Trophoblast cell (in vitro differentiated cells and primary cell): ENCODE results near the gene CUL7.

Experiments used
- DNase-seq, 2 donors: peaks; one replicate each; pipeline ENCODE4 v3.0.0-alpha.2; 2016
- H2AFZ ChIP-seq: 2 replicates; pipeline ENCODE4 v1.6.1; 2013; ENCODE audit warnings: low read length, moderate library complexity, mild to moderate bottlenecking; ENCODE audit not compliant: insufficient read depth, poor library complexity
- H2AK5ac ChIP-seq: 2 replicates; pipeline ENCODE4 v1.6.1; 2013; ENCODE audit warnings: mild to moderate bottlenecking, low read length
- H2BK120ac ChIP-seq: 2 replicates; pipeline ENCODE4 v1.6.1; 2013; ENCODE audit warnings: low read length, mild to moderate bottlenecking, moderate library complexity; ENCODE audit not compliant: insufficient read depth, poor library complexity
- H2BK12ac ChIP-seq: 2 replicates; pipeline ENCODE4 v1.6.1; 2013; ENCODE audit warnings: mild to moderate bottlenecking, low read length, moderate library complexity
- H2BK5ac ChIP-seq: 2 replicates; pipeline ENCODE4 v1.6.1; 2013; ENCODE audit warnings: low read length, low read depth, moderate library complexity, mild to moderate bottlenecking; ENCODE audit not compliant: poor library complexity
- H3K14ac ChIP-seq: 2 replicates; pipeline ENCODE4 v1.6.1; 2013; ENCODE audit warnings: mild to moderate bottlenecking, low read length
- H3K18ac ChIP-seq: 2 replicates; pipeline ENCODE4 v1.6.1; 2013; ENCODE audit warnings: mild to moderate bottlenecking, low read length
- H3K23ac ChIP-seq: 2 replicates; pipeline ENCODE4 v1.6.1; 2013; ENCODE audit warnings: low read length
- H3K27ac ChIP-seq: 2 replicates; pipeline ENCODE4 v1.5.1; 2013; ENCODE audit warnings: low read depth, mild to moderate bottlenecking, inconsistent platforms, low read length, moderate library complexity
- H3K27me3 ChIP-seq: 2 replicates; pipeline ENCODE4 v1.6.1; 2013; ENCODE audit warnings: inconsistent platforms, mild to moderate bottlenecking, low read length, moderate library complexity; ENCODE audit not compliant: insufficient read depth
- H3K36me3 ChIP-seq, 2 experiments: 1 replicate in 1 of 2; 2 replicates in 1 of 2; pipeline ENCODE4 v1.6.1; 2013; ENCODE audit warnings: low read length in 2 of 2, mild to moderate bottlenecking in 2 of 2, moderate library complexity in 1 of 2; ENCODE audit not compliant: insufficient read depth in 2 of 2, control insufficient read depth in 1 of 2
- H3K4ac ChIP-seq: 2 replicates; pipeline ENCODE4 v1.6.1; 2013; ENCODE audit warnings: low read depth, mild to moderate bottlenecking, low read length, moderate library complexity
- H3K4me1 ChIP-seq, 2 experiments: 1 replicate in 1 of 2; 2 replicates in 1 of 2; pipeline ENCODE4 v1.6.1; 2013; ENCODE audit warnings: low read length in 2 of 2, mild to moderate bottlenecking in 2 of 2, moderate library complexity in 1 of 2; ENCODE audit not compliant: insufficient read depth in 2 of 2, control insufficient read depth in 1 of 2
- H3K4me2 ChIP-seq: 2 replicates; pipeline ENCODE4 v1.6.1; 2013; ENCODE audit warnings: inconsistent platforms, mild to moderate bottlenecking, low read length, moderate library complexity
- H3K4me3 ChIP-seq: 2 replicates; pipeline ENCODE4 v1.5.1; 2013; ENCODE audit warnings: mild to moderate bottlenecking, low read depth, low read length, inconsistent platforms
- H3K79me1 ChIP-seq: one replicate; pipeline ENCODE4 v1.6.1; 2013; ENCODE audit warnings: low read length
- H3K79me2 ChIP-seq: 2 replicates; pipeline ENCODE4 v1.6.1; 2013; ENCODE audit warnings: low read length, mild to moderate bottlenecking; ENCODE audit not compliant: control insufficient read depth, insufficient read depth, poor library complexity
- H3K9ac ChIP-seq: 2 replicates; pipeline ENCODE4 v1.6.1; 2013; ENCODE audit warnings: mild to moderate bottlenecking, low read length
- H3K9me3 ChIP-seq: 2 replicates; pipeline ENCODE4 v1.6.1; 2013; ENCODE audit warnings: low read depth, mild to moderate bottlenecking, control low read depth, inconsistent platforms, low read length; ENCODE audit not compliant: insufficient read depth
- H4K12ac ChIP-seq: 2 replicates; pipeline ENCODE4 v1.6.1; 2013; ENCODE audit warnings: low read depth, mild to moderate bottlenecking, low read length, moderate library complexity
- H4K8ac ChIP-seq: 2 replicates; pipeline ENCODE4 v1.6.1; 2013; ENCODE audit warnings: low read depth, mild to moderate bottlenecking, low read length, moderate library complexity
- H4K91ac ChIP-seq: one replicate; pipeline ENCODE4 v1.6.1; 2013; ENCODE audit warnings: low read depth, mild to moderate bottlenecking, low read length, moderate library complexity
- WGBS: extraction: QIAGEN DNeasy Blood & Tissue Kit; methylation state at CpG from one replicate; pipeline ENCODE4 v1.1.7; 2013; ENCODE audit warnings: missing lambda C conversion rate; ENCODE audit not compliant: insufficient read length, insufficient coverage; ENCODE audit errors: extremely low coverage; 5-methylcytosine and 5-hydroxymethylcytosine counted together

Gene CUL7

GRCh38 chr6:43077333-43077809, 23.7 kb upstream of the CUL7 start:
- Histone ChIP-seq H4K8ac (peak overlapping the region; percentile 2), H3K79me1 (peaks cover 19% of the 10 kb centered on the region), H3K14ac (peak overlapping the region; percentile 89), H3K23ac (peak overlapping the region; percentile 37), H3K4me3 (peak overlapping the region; percentile 98), H4K12ac (no peak overlapping the region), H2AFZ (no peak overlapping the region), H4K91ac (peak overlapping the region; percentile 72), H3K4me1 (peaks cover 17 to 30% of the 10 kb centered on the region in 2 experiments), H3K18ac (no peak overlapping the region), H3K9ac (peak overlapping the region; percentile 100), H3K9me3 (peaks cover 2% of the 10 kb centered on the region), H3K4me2 (peak overlapping the region; percentile 91), H2BK5ac (peak overlapping the region; percentile 75), H3K79me2 (peaks cover 47% of the 10 kb centered on the region), H2BK120ac (peak overlapping the region; percentile 67), H2BK12ac (no peak overlapping the region), H3K36me3 (peaks cover 20 to 29% of the 10 kb centered on the region in 2 experiments), H3K4ac (peak overlapping the region; percentile 99), H3K27ac (peak overlapping the region; percentile 82), H2AK5ac (no peak overlapping the region), H3K27me3 (no peaks in the 10 kb centered on the region)
- DNase-seq: no peak
- no CpG with 5 or more reads among the region's 8 CpGs for WGBS

- Histone ChIP-seq H4K12ac (peak overlapping the region; percentile 78), H2AK5ac (peak overlapping the region; percentile 55), H4K91ac (peak overlapping the region; percentile 72), H2AFZ (peak overlapping the region; percentile 19), H3K18ac (peak overlapping the region; percentile 74), H3K27ac (peak overlapping the region; percentile 82), H3K27me3 (no peaks in the 10 kb centered on the region), H3K9ac (peak overlapping the region; percentile 100), H4K8ac (peak overlapping the region; percentile 69), H2BK12ac (peak overlapping the region; percentile 16), H3K79me2 (peaks cover 43% of the 10 kb centered on the region), H3K79me1 (peaks cover 19% of the 10 kb centered on the region), H3K4me1 (peaks cover 18 to 31% of the 10 kb centered on the region in 2 experiments), H2BK5ac (peak overlapping the region; percentile 75), H3K4me3 (peak overlapping the region; percentile 98), H3K14ac (peak overlapping the region; percentile 89), H3K23ac (peak overlapping the region; percentile 49), H2BK120ac (peak overlapping the region; percentile 67), H3K9me3 (peaks cover 2% of the 10 kb centered on the region), H3K4ac (peak overlapping the region; percentile 99), H3K4me2 (peak overlapping the region; percentile 91), H3K36me3 (peaks cover 22 to 30% of the 10 kb centered on the region in 2 experiments)
- no CpG with 5 or more reads among the region's 72 CpGs for WGBS
- no peak for DNase-seq
These were observed 23.0 kb upstream of the CUL7 start for GRCh38 chr6:43076464-43077332.

- H3K9me3 ChIP-seq: peaks cover 2% of the 10 kb centered on the region
- peak within 1 kb of the TSS; percentile 99 for H3K4ac ChIP-seq
- peak within 1 kb of the TSS; percentile 67 for H2BK120ac ChIP-seq
- peak within 1 kb of the TSS; percentile 91 for H3K4me2 ChIP-seq
- no peaks in the 10 kb centered on the region for H3K27me3 ChIP-seq
- peak within 1 kb of the TSS; percentile 100 for H3K9ac ChIP-seq
- peak within 1 kb of the TSS; percentile 75 for H3K18ac ChIP-seq
- peak within 1 kb of the TSS; percentile 49 for H3K23ac ChIP-seq
- H2AK5ac ChIP-seq: peak within 1 kb of the TSS; percentile 55
- peaks cover 22 to 33% of the 10 kb centered on the region in 2 experiments for H3K4me1 ChIP-seq
- WGBS: no CpG with 5 or more reads among the region's 60 CpGs
- peak in 1 of 2 donors; percentile 39 for DNase-seq
- peaks cover 39% of the 10 kb centered on the region for H3K79me2 ChIP-seq
- peak within 1 kb of the TSS; percentile 82 for H3K27ac ChIP-seq
- peak within 1 kb of the TSS; percentile 89 for H3K14ac ChIP-seq
- H4K8ac ChIP-seq: peak within 1 kb of the TSS; percentile 75
- H3K79me1 ChIP-seq: peaks cover 19% of the 10 kb centered on the region
- H4K12ac ChIP-seq: peak within 1 kb of the TSS; percentile 78
- H2AFZ ChIP-seq: peak within 1 kb of the TSS; percentile 19
- H3K36me3 ChIP-seq: peaks cover 21 to 29% of the 10 kb centered on the region in 2 experiments
- peak within 1 kb of the TSS; percentile 54 for H2BK12ac ChIP-seq
- H2BK5ac ChIP-seq: peak within 1 kb of the TSS; percentile 75
- peak within 1 kb of the TSS; percentile 98 for H3K4me3 ChIP-seq
- peak within 1 kb of the TSS; percentile 72 for H4K91ac ChIP-seq
These were observed 22.2 kb upstream of the CUL7 start, which contains the start of gene PTK7 for GRCh38 chr6:43075670-43076463. Gene PTK7, plus strand, starts transcription at chr6:43076314. Its CDS starts 175 bp downstream, at chr6:43076489.
